NCI-H2107 (cell line): ENCODE measurements around the gene NMRAL1.

Experiments
- DNase-seq: peaks from one replicate; lab custom pipeline; 2025; lab: John Stamatoyannopoulos, UW

The NMRAL1 gene

GRCh38 chr16:4465977-4466779 is 8.2 kb downstream of the NMRAL1 start:
- DNase-seq, result no peak

GRCh38 chr16:4463522-4464163 is 10.8 kb downstream of the NMRAL1 start:
- no peak for DNase-seq

GRCh38 chr16:4461250-4462085 is 13.0 kb downstream of the NMRAL1 start:
- no peak for DNase-seq

GRCh38 chr16:4460936-4461249 is 13.5 kb downstream of the NMRAL1 start:
- no peak for DNase-seq

GRCh38 chr16:4455951-4456350 is 18.5 kb downstream of the NMRAL1 start:
- DNase-seq, result no peak

GRCh38 chr16:4455081-4455480 is 19.3 kb downstream of the NMRAL1 start:
- no peak for DNase-seq

- DNase-seq, result no peak
Observed at GRCh38 chr16:4454623-4455022, 19.8 kb downstream of the NMRAL1 start.

- no peak for DNase-seq
Observed at GRCh38 chr16:4452674-4453073, 21.8 kb downstream of the NMRAL1 start.

GRCh38 chr16:4450931-4451519 is 23.4 kb downstream of the NMRAL1 start:
- DNase-seq, result peak; percentile 63

- DNase-seq, result no peak
Observed at GRCh38 chr16:4450430-4450829, 24.0 kb downstream of the NMRAL1 start.

- no peak for DNase-seq
Observed at GRCh38 chr16:4443986-4444385, 30.4 kb downstream of the NMRAL1 start.

GRCh38 chr16:4443271-4443670 is 31.2 kb downstream of the NMRAL1 start:
- DNase-seq, result no peak

- DNase-seq, result no peak
Observed at GRCh38 chr16:4442371-4442770, 32.1 kb downstream of the NMRAL1 start.

- no peak for DNase-seq
Observed at GRCh38 chr16:4437366-4437765, 37.1 kb downstream of the NMRAL1 start.

- DNase-seq, result no peak
Observed at GRCh38 chr16:4435337-4436067, 38.9 kb downstream of the NMRAL1 start.

GRCh38 chr16:4433914-4434787 is 40.3 kb downstream of the NMRAL1 start:
- DNase-seq, result no peak

GRCh38 chr16:4433228-4433627 is 41.2 kb downstream of the NMRAL1 start:
- no peak for DNase-seq

- DNase-seq, result no peak
Observed at GRCh38 chr16:4431023-4431422, 43.4 kb downstream of the NMRAL1 start.

GRCh38 chr16:4428500-4428899 is 45.9 kb downstream of the NMRAL1 start:
- no peak for DNase-seq

GRCh38 chr16:4426722-4427372 is 47.6 kb downstream of the NMRAL1 start:
- DNase-seq, result no peak
